Muscle of arm (tissue), 12 donors: ENCODE results near the gene FOXD2. TPM values are rescaled to one million over a fixed set of nuclear protein-coding genes. Genes with fewer than 3 reads are reported as not detected.
"Not testable (repeated sequence)": the region's sequence is repeated elsewhere in the genome, so short reads cannot be mapped to it uniquely, and the experiment has no call there.

Experiments used
- DNase-seq: peaks from one replicate; pipeline ENCODE4 v3.0.0-alpha.2; 2013
- polyA plus RNA-seq, 12 donors: library from polyadenylated mRNA; unstranded; fragments of 120-200 nt; gene quantifications; one replicate each; pipeline ENCODE4 v1.2.1, GENCODE V29; 2013; ENCODE audit not compliant: insufficient read length in 12 of 12

Gene FOXD2
- polyA plus RNA-seq, 12 donors, result 0.11 to 4.3 (median 0.23) TPM; not detected in 1

GRCh38 chr1:47439017-47439818 lies 1.4 kb downstream of the FOXD2 start:
- DNase-seq, result no peak

- no peak for DNase-seq
Observed at GRCh38 chr1:47439819-47440598, 2.2 kb downstream of the FOXD2 start.

GRCh38 chr1:47440599-47441081 lies 2.8 kb downstream of the FOXD2 start:
- DNase-seq, result no peak

GRCh38 chr1:47441450-47442106 lies 3.7 kb downstream of the FOXD2 start:
- no peak for DNase-seq

- DNase-seq, result no peak
Observed at GRCh38 chr1:47442202-47442601, 4.4 kb downstream of the FOXD2 start.

- DNase-seq, result no peak
Observed at GRCh38 chr1:47442842-47443529, 5.1 kb downstream of the FOXD2 start.

GRCh38 chr1:47443530-47444296 lies 5.9 kb downstream of the FOXD2 start:
- DNase-seq, result no peak

GRCh38 chr1:47444297-47444561 lies 6.4 kb downstream of the FOXD2 start:
- no peak for DNase-seq

GRCh38 chr1:47444562-47445465 lies 7.0 kb downstream of the FOXD2 start:
- no peak for DNase-seq

GRCh38 chr1:47445823-47446550 lies 8.1 kb downstream of the FOXD2 start:
- no peak for DNase-seq

- no peak for DNase-seq
Observed at GRCh38 chr1:47448462-47449222, 10.8 kb downstream of the FOXD2 start.

- DNase-seq, result no peak
Observed at GRCh38 chr1:47449822-47450552, 12.1 kb downstream of the FOXD2 start.

GRCh38 chr1:47450606-47451005 lies 12.8 kb downstream of the FOXD2 start:
- no peak for DNase-seq

GRCh38 chr1:47452426-47452825 lies 14.6 kb downstream of the FOXD2 start:
- no peak for DNase-seq

- not testable (repeated sequence) for DNase-seq
Observed at GRCh38 chr1:47453910-47454309, 16.1 kb downstream of the FOXD2 start.

GRCh38 chr1:47456250-47456649 lies 18.4 kb downstream of the FOXD2 start:
- DNase-seq, result no peak

GRCh38 chr1:47457547-47457946 lies 19.7 kb downstream of the FOXD2 start:
- not testable (repeated sequence) for DNase-seq

- DNase-seq, result no peak
Observed at GRCh38 chr1:47459253-47459788, 21.5 kb downstream of the FOXD2 start.
